ENCODE measurements around the gene IPO13.
A peak's percentile ranks its signal among the peaks of the same experiment; 100 is the strongest.

The IPO13 gene

DNA sequence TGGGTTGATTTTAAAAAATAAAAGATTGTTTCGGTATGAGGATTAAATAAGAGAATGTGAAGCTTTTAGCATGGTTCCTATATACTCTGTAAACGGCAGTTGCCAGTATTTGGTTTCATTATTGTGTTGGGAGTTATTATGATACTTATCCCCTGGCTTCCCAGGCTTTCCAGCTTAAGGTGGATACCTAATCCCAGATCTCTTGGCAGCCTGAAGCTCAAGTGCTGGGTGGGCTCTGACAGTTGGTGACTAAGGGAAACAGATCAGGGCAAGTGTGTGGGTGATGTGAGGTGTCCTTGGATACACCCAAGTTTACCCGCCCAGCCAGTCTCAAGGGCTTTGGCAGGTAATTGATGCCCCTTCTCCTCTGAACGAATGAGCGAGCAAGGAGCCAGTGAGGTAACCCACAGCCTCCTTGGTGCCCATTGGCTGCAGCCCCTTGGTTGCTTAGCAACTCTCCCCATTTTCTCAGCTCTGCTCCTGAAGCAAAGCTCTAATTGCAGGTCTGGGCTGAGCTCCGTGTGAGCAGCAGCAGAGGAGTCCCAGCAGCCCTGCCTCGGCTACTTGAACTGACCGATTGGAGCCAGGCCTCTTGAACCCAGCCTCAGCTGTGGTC lies 6.1 kb downstream of the IPO13 start:
- DNase-seq: peak; percentile 94

DNA sequence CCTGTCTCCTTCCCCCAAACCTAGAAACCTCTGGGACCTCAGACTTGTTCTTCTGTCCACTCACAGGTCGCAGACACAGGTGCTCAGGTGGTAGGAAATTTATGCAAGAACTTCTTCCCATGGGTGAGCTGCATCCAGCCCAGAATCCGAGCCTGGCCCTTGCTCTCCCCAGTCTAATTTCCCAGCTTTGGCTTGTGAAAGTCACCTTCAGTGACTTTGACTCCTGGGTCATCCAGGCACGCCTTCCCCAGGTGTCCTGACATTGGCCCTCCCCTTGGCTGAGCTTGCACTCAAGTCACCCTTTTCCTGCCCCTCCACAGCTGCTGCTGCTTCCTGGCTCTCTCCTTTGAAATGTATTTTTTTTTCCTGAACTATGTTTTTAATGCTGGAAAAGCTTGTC lies 6.6 kb downstream of the IPO13 start:
- DNase-seq: peak; percentile 51

- no peak for DNase-seq
These were observed 7.3 kb downstream of the IPO13 start for GRCh38 chr1:43954036-43954435.

- no peak for DNase-seq
These were observed 9.5 kb downstream of the IPO13 start for GRCh38 chr1:43956234-43956633.

DNA sequence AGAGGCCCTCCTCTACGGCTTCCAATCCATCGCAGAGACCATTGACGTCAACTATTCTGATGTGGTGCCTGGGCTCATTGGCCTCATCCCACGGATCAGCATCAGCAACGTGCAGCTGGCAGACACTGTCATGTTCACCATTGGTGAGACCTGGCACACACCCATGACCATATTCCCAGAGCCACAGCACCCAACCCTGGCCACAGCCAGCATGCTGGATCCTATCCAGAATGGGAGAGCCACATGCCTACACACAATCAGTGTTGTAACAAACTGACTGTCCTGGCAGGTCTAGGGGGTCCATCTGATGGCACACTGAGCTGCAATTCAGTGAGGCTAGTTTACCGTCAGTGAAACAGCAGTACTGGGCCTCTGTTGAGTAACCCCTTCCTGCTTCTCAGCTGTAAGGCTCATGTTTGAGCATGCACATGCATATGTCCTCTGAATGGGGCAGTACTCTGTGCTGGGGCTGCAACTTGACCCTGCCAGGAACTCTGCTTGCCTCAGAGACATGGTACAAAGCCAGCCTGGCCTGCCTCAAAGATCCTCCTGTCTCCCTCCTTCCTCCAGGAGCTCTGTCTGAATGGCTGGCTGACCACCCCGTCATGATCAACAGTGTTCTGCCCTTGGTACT lies 10.8 kb downstream of the IPO13 start:
- DNase-seq: no peak

GRCh38 chr1:43958351-43959255 lies 11.9 kb downstream of the IPO13 start:
- no peak for DNase-seq

DNA sequence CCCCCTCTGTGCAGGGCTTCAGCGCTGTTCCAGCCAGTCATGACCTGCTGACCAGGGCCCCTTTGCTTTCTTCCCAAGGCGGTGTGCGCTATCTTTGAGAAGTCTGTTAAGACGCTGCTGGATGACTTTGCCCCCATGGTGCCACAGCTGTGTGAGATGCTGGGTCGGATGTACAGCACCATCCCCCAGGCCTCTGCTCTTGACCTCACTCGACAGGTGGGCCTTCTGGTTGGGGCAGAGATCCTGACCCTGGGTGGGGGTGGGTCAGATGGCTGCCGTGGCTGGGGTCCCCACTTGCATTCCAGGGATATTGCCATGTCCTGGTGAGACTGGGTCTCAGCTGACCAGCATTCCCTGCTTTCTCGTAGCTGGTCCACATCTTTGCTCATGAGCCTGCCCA lies 14.0 kb downstream of the IPO13 start:
- DNase-seq: no peak

- no peak for DNase-seq
These were observed 14.9 kb downstream of the IPO13 start for GRCh38 chr1:43961692-43962091.

- no peak for DNase-seq
These were observed 15.6 kb downstream of the IPO13 start for GRCh38 chr1:43962324-43962723.

DNA sequence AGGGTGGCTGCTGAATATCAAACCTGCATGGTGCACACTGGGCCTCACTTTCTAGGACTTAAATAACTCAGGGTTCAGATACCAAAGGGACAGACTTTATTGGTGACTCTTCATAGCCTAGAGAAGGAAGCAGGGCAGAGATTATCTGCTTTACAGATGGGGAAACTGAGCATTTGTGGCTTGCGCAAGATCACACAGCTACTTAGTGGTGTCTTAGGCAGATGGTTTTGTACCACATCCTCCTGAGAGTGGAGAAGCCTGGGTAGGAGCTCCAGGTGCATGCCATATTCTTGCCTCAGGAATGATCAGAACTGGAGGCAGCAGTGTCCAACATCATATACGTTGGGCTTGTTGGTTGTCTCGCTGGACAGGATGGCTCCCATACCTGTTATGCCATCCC lies 16.3 kb downstream of the IPO13 start:
- no peak for DNase-seq

GRCh38 chr1:43963890-43964289 lies 17.1 kb downstream of the IPO13 start:
- DNase-seq: no peak

GRCh38 chr1:43965316-43965715 lies 18.6 kb downstream of the IPO13 start:
- DNase-seq: no peak

- DNase-seq: no peak
These were observed 21.7 kb downstream of the IPO13 start for GRCh38 chr1:43968348-43968948.

GRCh38 chr1:43969416-43969745 lies 22.6 kb downstream of the IPO13 start:
- no peak for DNase-seq

DNA sequence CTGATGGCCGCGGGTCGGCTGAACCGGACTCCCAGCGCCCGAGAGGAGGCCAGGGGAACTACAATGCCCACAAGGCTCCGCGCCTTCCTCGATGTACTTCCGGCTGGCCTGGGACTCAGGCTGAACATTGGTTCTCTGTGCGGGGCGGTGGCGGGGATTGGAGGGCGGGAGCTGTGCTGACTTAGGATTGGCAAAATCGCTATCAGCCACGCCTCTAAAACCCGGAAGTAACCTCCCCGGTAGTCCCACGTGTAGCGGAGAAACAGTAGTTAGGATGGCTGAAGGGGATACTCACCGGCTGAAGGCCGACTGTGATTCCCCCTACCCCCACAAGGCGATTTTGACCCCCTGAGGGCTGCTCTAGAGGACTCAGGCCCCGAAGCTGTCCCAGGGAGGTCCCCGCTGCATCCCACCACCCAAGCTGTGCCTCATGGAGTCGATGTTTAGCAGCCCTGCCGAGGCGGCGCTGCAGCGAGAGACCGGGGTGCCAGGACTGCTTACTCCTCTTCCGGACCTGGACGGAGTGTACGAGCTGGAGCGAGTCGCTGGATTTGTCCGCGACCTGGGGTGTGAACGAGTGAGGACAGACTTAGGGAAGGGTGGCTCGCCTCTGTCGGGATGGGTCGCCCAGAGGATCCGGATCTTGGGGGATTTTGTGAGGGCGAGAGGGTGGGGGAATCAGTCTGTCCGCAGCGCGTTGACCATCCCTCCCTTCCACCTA lies 23.2 kb downstream of the IPO13 start, which contains the start of gene DPH2:
Gene DPH2, plus strand, starts transcription at position 265 of the 721 bp plus-strand sequence. Its CDS starts 166 bp downstream, at position 431.
- DNase-seq: peak; percentile 100

DNA sequence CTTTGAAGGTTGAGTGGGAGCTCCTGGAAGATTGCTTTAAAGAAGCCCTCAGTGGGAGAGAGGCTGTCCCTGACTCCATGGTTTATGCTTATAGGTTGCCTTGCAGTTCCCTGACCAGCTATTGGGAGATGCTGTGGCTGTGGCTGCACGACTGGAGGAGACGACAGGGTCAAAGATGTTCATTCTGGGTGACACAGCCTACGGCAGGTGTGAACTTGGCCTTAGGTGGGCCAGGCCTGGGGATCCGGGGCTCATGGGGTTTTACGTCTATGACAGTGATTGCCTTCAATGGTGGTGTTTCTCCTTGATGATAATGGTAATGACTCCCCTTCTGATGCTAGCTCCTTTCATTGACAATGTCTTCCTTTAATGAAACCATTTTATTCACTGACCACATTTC lies 23.8 kb downstream of the IPO13 start:
- no peak for DNase-seq

GRCh38 chr1:43970911-43971310 lies 24.2 kb downstream of the IPO13 start:
- no peak for DNase-seq

DNA sequence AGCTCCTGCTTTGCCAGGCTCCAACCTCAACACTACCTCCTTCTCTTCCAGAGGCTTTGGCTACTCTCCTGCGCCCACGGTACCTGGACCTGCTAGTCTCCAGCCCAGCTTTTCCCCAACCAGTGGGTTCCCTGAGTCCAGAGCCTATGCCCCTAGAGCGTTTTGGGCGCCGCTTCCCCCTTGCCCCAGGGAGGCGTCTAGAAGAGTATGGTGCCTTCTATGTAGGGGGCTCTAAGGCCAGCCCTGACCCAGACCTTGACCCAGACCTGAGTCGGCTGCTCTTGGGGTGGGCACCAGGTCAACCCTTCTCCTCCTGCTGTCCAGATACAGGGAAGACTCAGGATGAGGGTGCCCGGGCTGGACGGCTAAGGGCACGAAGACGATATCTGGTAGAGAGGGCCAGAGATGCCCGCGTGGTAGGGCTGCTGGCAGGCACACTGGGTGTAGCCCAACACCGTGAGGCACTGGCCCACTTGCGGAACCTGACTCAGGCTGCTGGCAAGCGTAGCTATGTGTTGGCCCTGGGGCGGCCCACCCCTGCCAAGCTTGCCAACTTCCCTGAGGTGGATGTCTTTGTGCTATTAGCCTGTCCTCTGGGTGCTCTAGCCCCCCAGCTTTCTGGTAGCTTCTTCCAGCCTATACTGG lies 24.7 kb downstream of the IPO13 start:
- no peak for DNase-seq

DNA sequence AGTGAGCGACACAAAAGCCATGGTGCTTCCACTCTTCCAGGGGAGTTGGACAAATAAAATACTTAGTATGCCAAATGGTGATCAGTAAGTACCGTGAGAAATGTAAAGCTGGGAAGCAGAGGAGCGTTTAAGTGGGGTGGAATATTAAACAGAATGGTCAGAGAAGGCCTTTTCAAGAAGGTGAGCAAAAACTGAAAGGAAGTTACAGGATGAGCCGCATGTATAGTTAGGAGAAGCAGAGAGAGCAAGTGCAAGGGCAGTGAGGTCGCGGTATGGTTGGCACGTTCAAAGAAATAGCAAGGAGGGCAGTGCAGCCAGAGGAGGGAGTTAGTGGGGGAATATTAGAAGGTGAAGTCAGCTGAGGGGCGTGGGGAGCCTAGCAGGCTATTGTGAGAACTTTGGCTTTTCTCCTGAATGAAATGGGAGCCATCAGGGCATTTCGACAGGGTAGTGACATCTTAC lies 27.3 kb downstream of the IPO13 start:
- DNase-seq: peak; percentile 92

GRCh38 chr1:43974443-43975248 lies 27.9 kb downstream of the IPO13 start, which contains the start of gene ATP6V0B:
Gene ATP6V0B, plus strand, starts transcription at chr1:43974960. Its CDS starts 81 bp downstream, at chr1:43975041.
- peak; percentile 100 for DNase-seq

All from NCI-H510A (cell line).